ENCODE data around the gene ZSCAN30. TPM values are rescaled to one million over a fixed set of nuclear protein-coding genes. Genes with fewer than 3 reads are reported as not detected.

The ZSCAN30 gene
- total RNA-seq, 1 experiment from 2014 or later, result 20.5 TPM

GRCh38 chr18:35276267-35276666, 13.8 kb downstream of the ZSCAN30 start:
- H3K27me3 Mint-ChIP-seq (ENCODE audit: insufficient read depth, unreplicated experiment), result no peaks in the 10 kb centered on the region
- no peaks in the 10 kb centered on the region for H3K4me1 Mint-ChIP-seq (ENCODE audit: insufficient read depth, unreplicated experiment)
- intact Hi-C loops (cut with micrococcal nuclease), result no loop called here
- peaks cover 42% of the 10 kb centered on the region for H3K9me3 Mint-ChIP-seq (ENCODE audit: unreplicated experiment)
- no peak for TF ChIP-seq CTCF (IDR thresholded peaks at IDR 0.05; ENCODE audit: unreplicated experiment)
- DNase-seq (ENCODE audit: unreplicated experiment), result no peak
- BruUV-seq (replicated peaks), result no TSS peak
- POLR2A ChIA-PET, result no interaction called here
- no peak overlapping the region for H3K27ac Mint-ChIP-seq (ENCODE audit: low read depth, unreplicated experiment)
- CTCF ChIA-PET, result no interaction called here
- no peak overlapping the region for H3K4me3 Mint-ChIP-seq (ENCODE audit: unreplicated experiment)
- peaks cover 6% of the 10 kb centered on the region for H3K36me3 Mint-ChIP-seq (ENCODE audit: insufficient read depth, unreplicated experiment)

- H3K4me1 Mint-ChIP-seq (ENCODE audit: insufficient read depth, unreplicated experiment), result no peaks in the 10 kb centered on the region
- no TSS peak for BruUV-seq (replicated peaks)
- H3K27me3 Mint-ChIP-seq (ENCODE audit: insufficient read depth, unreplicated experiment), result no peaks in the 10 kb centered on the region
- POLR2A ChIA-PET, result interaction anchor here (1.3 to 1.6 kb wide), 3 partner anchors 11 to 30 kb away, joined by 4 to 5 read pairs (median 4); no protein-coding TSS in a partner anchor
- peaks cover 44% of the 10 kb centered on the region for H3K9me3 Mint-ChIP-seq (ENCODE audit: unreplicated experiment)
- peaks cover 6% of the 10 kb centered on the region for H3K36me3 Mint-ChIP-seq (ENCODE audit: insufficient read depth, unreplicated experiment)
- no peak for DNase-seq (ENCODE audit: unreplicated experiment)
- H3K4me3 Mint-ChIP-seq (ENCODE audit: unreplicated experiment), result no peak overlapping the region
- no peak overlapping the region for H3K27ac Mint-ChIP-seq (ENCODE audit: low read depth, unreplicated experiment)
- no peak for TF ChIP-seq CTCF (IDR thresholded peaks at IDR 0.05; ENCODE audit: unreplicated experiment)
- intact Hi-C loops (cut with micrococcal nuclease), result no loop called here
- CTCF ChIA-PET, result interaction anchor here (0.6 kb wide), 1 partner anchor 10 kb away, joined by 3 read pairs; no protein-coding TSS in a partner anchor
These were observed 18.4 kb downstream of the ZSCAN30 start for GRCh38 chr18:35271656-35272055.

- H3K27me3 Mint-ChIP-seq (ENCODE audit: insufficient read depth, unreplicated experiment), result no peaks in the 10 kb centered on the region
- no peak overlapping the region for H3K27ac Mint-ChIP-seq (ENCODE audit: low read depth, unreplicated experiment)
- intact Hi-C loops (cut with micrococcal nuclease), result no loop called here
- H3K36me3 Mint-ChIP-seq (ENCODE audit: insufficient read depth, unreplicated experiment), result peaks cover 14% of the 10 kb centered on the region
- H3K4me3 Mint-ChIP-seq (ENCODE audit: unreplicated experiment), result no peak overlapping the region
- DNase-seq (ENCODE audit: unreplicated experiment), result no peak
- no peak for TF ChIP-seq CTCF (IDR thresholded peaks at IDR 0.05; ENCODE audit: unreplicated experiment)
- H3K9me3 Mint-ChIP-seq (ENCODE audit: unreplicated experiment), result peaks cover 44% of the 10 kb centered on the region
- ChIA-PET CTCF (interaction anchor here (0.9 kb wide), 1 partner anchor 11 kb away, joined by 3 read pairs; no protein-coding TSS in a partner anchor), POLR2A (interaction anchor here (0.6 kb wide), 2 partner anchors 18 to 105 kb away, joined by 3 to 4 read pairs; no protein-coding TSS in a partner anchor)
- no peaks in the 10 kb centered on the region for H3K4me1 Mint-ChIP-seq (ENCODE audit: insufficient read depth, unreplicated experiment)
- BruUV-seq (replicated peaks), result no TSS peak
These were observed 21.2 kb downstream of the ZSCAN30 start for GRCh38 chr18:35268821-35269220.

GRCh38 chr18:35267809-35268208, 22.2 kb downstream of the ZSCAN30 start:
- H3K27ac Mint-ChIP-seq (ENCODE audit: low read depth, unreplicated experiment), result no peak overlapping the region
- POLR2A ChIA-PET, result no interaction called here
- H3K4me1 Mint-ChIP-seq (ENCODE audit: insufficient read depth, unreplicated experiment), result no peaks in the 10 kb centered on the region
- peaks cover 39% of the 10 kb centered on the region for H3K9me3 Mint-ChIP-seq (ENCODE audit: unreplicated experiment)
- H3K27me3 Mint-ChIP-seq (ENCODE audit: insufficient read depth, unreplicated experiment), result no peaks in the 10 kb centered on the region
- no peak overlapping the region for H3K4me3 Mint-ChIP-seq (ENCODE audit: unreplicated experiment)
- H3K36me3 Mint-ChIP-seq (ENCODE audit: insufficient read depth, unreplicated experiment), result peaks cover 15% of the 10 kb centered on the region
- no TSS peak for BruUV-seq (replicated peaks)
- CTCF ChIA-PET, result interaction anchor here (0.6 kb wide), 1 partner anchor 20 kb away, joined by 3 read pairs; no protein-coding TSS in a partner anchor
- no peak for TF ChIP-seq CTCF (IDR thresholded peaks at IDR 0.05; ENCODE audit: unreplicated experiment)
- DNase-seq (ENCODE audit: unreplicated experiment), result no peak
- intact Hi-C loops (cut with micrococcal nuclease), result no loop called here

All from MCF 10A (cell line).